NCI-H1436 (cell line): ENCODE results near the gene COQ7.

ENCODE experiments used
- DNase-seq: peaks from one replicate; lab custom pipeline; 2025; lab: John Stamatoyannopoulos, UW

The COQ7 gene

DNA sequence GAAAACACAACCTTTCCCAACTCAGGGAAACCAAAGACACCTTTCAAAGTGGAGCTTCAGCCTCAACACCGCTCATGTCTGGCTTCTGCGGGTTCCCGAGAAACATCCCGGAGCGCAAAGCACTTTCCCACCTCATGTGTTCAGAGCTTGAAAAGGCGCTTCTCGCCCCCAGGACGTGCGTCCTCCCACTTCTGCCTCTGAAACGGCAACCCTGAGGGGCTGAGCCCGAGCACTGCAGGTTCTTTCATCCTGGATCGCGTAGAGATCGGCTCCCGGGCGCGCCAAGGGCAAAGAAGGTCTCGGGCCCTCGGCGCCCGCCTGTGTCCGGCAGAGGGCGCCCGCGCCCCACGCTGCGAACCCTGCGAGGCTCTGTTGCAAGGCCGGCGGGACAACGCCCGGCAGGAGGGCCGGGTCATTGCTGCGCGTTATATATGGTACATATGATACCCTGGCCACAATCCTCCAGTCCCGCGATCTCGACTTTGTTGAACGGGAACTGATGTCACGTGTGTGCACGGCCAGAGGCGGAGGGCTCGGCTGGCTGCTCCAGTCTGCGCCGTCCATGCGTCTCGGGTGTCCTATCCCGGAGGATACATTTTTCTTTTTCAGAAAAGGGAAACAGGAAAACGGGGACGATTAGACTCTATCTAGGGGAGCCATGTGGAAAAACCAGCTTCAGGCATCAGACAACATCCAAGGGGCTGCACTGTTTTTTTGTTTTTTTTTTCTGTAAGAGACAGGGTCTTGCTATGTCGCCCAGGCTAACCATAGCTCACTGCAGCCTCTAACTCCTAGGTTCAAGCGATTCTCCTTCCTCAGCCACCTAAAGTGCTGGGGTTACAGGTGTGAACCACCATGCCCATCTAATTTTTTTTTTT lies 19.1 kb downstream of the COQ7 start:
- DNase-seq = peak; percentile 74

DNA sequence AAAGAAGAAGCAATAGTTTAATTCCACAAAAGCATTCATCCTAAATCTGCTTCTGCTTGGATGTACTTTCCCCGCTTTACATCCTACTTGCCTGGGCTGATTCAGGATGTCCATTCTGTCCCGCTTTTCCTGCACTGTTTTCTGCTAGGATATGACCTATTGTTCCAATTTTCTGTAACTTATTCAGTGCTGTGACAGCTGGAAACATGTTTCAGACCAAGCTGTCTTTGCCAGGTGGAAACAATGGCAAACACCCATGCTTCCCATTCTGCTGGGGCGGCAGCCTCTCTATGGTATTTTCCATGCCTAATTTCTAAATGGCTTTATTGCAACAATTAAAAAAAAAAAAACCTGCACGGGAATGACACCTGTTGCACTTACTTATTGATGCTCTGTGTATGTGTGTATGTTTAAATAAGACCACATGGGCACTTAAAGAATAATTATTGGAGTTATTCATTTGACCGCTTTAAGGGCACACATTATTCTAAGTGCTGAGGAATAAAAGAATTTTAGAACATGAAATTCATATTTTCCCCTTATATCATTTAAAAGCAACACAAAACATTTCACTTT lies 21.0 kb downstream of the COQ7 start:
- DNase-seq = no peak

DNA sequence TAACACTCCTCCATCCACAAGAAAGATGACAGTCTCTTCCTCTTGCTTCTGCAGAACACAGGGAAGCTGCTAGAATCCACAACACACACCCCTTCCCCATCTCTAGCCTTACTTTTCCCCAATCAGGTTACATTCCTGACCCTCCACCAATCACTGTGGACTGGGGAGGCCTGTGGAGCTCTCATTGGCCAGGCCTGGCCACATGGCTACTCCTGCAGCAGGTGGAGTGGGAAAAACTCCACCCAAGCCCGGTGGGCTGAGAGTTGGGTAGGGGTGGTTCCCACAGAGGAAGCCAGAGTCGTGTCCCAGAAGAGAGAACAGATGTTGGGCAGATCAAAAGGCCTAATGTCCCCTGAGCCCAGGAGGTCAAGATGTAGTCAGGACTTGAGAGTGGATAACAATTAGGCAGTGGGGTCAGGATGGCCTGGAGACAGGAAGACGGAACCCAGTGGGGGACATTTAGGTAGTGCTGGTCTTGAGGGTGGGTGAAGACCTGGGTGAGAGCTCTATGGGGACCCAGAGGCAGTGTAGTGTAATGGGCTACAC lies 22.1 kb downstream of the COQ7 start:
- no peak for DNase-seq

DNA sequence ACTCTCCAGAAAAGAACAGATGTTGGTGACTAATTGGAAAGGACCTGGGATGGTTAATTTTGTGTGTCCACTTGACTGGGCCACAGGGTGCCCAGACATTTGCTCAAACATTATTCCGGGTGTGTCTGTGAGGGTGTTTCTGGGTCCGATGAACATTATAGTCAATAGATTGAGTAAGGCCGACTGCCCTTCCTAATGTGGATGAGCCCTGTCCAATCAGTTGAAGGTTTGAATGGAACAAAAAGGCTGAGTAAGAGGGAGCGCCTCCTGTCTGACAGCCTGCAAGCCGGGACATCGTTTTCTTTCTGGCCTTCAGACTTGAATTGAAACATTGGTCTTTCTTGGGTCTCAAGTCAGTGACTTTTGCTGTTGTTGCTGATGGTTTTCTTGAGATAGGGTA lies 23.5 kb downstream of the COQ7 start:
- no peak for DNase-seq

DNA sequence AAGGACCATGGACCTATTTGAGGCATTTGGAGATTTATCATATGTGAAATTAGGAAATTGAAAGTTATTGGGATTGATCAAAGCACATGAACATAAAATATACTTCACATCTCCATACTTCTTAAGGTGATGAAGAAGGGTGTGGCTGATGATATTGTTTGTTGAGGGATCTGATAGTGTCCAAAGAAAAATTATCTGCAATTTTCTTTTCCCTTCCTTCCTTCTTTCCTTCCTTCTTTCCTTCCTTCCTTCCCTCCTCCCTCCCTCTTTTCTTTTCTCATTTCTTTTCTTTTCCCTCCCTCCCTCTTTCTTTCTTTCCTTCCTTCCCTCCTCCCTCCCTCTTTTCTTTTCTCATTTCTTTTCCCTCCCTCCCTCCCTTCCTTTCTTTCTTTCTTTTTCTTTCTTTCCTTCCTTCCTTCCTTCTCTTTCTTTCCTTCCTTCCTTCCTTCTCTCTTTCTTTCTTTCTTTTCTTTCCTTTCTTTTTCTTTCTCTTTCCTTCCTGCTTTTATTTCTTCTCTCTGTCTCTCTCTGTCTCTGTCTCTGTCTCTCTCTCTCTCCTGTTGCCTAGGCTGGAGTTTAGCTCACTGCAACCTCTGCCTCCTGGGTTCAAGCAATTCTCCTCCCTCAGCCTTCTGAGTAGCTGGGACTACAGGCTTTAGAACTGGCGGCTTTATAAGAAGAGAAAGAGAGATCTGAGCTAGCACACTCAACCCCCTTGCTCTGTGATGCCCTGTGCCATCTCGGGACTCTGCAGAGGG lies 25.4 kb downstream of the COQ7 start:
- no peak for DNase-seq

DNA sequence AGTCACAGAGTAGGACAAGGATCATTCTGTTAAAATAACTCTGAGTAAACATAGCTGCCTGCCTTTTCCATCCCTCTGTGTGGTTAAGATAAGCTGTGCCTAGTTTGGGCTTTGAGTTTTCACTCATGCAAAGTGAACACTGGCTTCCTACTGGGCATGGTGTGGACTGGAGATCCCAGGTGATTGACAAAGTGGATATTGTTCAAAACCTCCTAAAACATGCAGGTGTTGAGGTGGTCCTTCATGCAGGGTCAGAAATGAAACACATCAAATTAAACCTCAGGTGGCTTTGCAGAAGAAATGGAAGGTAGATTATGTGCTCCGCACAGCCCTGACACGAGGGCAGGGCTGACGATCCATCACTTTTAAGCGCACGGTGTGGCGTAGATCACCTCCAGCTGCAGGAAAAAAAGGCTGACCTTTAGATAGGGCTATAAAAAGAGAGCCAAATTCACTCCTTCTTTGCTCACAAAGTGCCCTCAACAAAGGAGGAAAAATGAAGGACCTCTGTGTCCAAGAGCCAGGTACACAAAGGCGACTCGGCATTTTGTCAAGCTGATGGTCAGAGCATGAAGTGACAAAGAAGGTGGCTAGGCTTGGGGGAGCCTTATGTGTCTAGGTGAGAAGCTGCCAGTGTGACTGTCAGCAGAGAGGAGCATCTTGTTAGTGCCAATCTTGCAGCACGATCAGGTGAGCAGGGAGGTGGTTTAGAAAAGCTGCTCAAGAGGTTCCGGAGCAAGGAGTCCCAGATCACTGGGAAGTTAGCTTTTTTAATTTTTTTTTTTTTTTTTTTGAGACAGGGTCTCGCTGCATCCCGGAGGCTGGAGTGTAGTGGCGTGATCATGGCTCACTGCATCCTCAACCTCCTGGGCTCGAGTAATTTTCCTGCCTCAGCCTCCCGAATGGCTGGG lies 26.5 kb downstream of the COQ7 start:
- DNase-seq = no peak

DNA sequence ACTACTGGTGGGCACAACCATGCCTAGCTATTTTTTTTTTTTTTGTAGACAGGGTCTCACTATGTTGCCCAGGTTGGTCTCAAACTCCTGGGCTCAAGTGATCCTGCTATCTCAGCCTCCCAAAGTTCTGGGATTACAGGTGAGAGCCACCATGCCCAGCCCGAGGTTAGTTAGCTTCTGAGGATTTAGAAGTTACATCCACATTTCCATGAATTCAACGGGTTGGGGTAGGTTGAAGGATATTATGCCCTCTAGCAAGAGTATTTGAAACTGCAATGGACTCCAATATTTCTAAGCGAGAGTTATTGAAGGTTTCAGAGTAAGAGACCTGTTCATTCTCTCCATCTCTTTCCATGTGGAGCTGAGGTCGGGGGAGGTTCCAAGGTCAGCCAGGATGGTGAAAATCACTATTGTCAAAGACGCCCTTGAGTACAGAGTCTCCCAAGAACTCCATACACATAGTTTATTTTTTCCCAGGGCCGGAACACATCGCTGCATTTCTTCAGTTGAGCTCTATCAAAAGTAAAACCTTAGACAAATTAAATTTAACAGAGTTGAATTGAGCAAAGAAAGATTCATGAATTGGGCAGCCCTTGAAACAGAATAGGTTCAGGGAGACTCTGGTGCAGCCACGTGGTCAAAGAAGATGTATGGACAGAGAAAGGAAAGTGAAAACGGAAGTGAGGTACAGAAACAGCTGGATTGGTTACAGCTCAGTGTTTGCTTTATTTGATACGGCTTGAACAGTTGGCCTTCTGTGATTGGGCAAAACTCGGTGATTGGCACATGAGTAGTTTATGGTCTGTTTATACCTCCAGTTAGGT lies 27.3 kb downstream of the COQ7 start:
- no peak for DNase-seq

DNA sequence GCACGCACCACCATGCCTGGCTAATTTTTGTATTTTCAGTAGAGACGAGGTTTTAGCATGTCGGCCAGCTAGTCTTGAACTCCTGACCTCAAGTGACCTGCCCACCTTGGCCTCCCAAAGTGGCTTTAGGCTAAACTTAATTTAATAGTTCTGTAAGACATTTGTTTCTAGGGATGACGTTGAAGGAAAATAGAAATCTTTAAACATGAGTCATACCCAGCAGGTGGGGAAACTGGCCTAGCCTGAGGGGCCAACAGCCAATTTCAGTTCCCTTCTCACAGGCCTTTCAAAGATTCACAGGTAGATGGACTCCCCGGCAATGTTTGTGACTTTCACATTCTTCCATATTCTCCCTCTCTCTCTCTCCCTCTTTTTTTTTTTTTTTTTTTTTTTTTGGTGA lies 28.2 kb downstream of the COQ7 start:
- no peak for DNase-seq

DNA sequence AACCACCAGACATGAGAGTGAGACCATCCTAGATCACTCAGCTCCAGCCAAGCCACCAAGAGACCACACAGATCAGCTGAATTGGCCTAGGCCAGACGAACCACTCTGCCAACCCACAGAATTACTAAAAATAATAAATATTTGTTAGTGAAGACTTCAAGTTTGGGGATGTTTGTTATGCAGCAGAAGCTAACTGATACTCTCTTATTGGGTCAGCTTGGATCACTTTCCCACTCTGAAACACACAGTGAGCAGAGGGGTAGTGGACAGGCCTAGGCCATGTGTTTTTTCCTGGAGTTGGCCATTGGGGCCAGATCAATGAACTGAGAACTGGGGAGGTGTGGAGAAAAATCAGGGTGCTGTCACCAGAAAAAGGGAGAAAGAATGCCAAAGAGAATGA lies 30.8 kb downstream of the COQ7 start:
- no peak for DNase-seq

DNA sequence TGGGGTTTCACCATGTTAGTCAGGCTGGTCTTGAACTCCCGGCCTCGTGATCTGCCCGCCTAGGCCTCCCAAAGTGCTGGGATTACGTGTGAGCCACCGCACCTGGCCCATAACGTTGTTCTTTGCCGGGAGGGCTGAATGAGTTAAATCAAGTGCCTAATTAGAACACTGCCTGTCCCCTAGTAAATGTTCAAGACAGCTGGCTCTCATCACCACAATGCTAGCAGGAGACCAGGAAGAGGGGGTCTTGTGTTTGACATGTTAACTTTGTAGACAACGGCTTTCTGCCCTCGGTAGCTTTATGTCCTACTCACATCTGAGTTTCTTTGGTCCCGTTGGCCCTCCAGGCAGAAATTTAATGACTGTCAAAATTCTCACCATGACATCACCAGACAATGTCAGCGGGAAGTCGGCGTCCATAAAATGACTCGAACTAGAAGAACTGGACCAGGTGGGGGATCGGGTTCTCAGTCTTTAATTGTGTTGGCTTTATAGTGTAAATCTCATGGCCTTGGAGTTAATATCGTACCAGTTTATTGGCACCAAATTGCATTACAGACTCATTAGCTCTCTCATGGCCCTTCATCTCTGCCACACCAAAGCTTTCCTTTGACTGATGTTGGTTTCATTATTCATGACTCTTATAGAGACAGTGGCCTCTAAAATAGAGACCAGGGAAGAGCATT lies 34.9 kb downstream of the COQ7 start:
- no peak for DNase-seq

DNA sequence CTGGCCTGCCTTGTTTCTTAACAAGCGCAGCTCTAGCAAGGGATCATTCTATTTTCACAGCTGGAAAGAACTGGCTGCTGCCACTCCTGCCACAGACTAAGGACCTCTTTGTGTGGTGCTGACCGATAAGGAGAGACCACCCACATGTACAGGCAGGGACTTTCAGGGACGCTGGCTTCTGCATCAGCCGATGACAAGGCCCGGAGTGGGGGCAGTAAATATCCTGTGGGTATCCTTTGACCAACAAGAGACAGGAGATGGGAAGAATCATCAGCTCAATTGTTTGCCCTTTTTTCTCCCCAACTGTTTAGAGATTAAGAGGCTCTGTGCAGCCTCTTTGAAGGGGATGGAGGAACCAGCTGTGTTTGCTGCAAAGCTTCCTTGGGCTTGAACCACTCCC lies 37.2 kb downstream of the COQ7 start:
- DNase-seq = no peak

DNA sequence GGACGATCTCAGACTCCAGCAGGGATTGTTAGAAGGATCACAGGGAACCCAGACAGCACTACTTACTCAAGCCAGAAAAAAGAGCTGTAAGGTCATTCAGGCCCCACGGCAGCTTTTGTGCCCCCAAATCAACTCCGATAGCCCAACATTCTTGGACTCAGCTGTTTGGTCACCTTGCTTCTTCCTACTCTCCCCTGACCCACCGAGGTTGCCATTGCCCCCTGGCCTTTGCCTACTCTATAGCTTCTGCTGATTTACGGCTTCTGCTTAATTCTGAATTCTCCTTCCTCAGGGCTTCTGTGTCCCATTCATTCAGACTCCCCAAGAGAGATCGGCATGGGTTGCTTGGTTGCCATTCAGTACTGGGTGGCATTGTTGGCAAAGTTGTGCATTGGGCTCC lies 37.7 kb downstream of the COQ7 start:
- no peak for DNase-seq

DNA sequence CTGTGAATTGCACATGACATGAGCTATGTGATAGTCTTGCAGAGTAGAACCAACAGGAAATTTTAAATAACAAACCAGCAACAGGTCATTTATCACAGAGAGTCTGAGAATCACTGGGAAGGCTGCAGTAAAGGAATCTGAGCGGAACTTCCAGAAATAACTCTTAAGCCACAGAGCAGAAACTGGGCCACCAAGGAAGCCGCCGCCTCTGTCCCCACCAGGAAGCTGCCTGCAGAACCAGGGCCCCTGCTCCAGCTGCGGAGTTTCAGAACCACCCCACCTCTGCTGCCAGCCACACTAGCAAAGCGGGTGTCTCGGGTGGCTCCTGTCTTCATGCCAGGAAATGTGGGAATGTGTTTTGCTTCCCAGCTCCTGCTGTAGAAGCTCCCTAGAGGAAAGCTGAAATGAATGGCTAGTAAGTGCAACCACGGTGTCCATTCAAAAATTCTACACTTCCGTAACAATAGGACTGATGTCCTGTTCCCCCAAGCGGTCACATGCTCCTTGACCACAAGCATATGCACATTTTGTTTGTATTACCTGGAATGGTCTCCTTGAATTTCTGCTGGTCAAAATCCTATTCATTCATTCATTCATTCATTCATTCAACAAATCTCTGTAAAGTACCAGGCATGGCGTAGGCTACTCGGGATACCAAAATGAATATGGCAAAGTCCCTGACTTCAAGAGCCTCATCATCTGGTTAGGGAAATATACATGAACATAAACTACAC lies 38.6 kb downstream of the COQ7 start:
- DNase-seq = no peak

DNA sequence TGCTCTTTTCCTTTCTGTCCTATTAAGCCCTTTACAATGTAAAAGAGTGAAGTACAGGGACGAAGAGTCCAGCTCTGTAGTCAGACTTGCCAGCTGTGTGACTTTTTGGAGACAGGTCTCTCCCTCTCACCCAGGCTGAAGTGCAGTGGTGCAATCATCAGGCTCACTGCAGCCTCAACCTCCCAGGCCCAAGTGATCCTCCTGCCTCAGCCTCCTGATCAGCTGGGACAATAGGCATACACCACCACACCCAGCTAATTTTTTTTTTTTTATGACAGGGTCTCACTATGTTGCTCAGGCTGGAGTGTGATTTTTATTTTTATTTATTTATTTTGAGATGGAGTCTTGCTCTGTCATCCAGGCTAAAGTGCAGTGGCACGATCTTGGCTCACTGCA lies 39.2 kb downstream of the COQ7 start:
- DNase-seq = no peak

DNA sequence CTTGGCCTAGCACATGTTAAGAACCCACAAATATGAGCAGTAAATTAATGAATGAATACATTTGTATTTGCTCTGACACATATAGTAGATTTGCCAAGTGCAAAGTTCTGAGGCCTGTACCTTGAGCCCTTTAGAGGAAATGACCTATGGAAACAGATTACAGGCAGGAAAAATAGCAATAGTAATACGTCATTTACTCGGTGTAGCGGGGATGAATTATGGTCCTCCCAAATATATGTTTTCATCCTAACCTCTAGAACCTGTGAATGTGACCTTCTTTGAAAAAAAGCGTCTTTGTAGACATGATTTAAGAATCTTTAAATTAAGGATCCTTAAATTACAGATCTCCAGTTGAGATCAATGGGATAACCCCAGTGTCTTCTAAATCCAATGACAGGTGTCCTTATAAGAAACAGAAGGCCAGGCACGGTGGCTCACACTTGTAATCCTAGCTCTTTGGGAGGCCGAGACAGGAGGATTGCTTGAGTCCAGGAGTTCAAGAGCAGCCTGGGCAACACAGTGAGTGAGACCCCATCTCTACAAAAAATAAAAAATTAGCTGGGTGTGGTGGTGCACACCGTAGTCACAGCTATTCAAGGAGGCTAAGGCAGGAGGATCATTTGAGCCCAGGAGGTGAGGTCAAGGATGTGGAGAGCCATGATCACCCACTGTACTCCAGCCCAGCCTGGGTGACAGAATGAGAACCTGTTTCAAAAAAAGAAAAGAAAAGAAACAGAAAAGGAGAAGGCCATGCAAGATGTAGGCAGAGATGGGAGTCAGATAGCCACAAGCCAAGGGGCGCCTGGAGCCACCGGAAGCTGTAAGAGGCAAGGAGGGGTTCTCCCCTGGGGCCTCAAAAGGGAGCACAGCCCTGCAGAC lies 41.2 kb downstream of the COQ7 start:
- no peak for DNase-seq

DNA sequence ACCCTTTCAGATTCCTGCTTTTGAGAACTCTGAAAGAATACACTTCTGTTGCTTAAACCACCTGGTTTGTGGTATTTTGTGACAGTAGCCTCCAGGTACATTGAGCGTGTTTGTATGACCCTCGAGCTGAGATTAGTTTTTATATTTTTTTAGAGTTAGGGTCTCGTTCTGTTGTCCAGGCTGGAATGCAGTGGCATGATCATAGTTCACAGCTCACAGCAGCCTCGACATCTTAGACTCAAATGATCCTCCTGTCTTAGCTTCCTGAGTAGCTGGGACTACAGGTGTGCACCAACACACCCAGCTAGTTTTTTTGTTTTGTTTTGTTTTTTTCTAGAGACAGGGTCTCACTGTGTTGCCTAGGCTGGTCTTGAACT lies 41.9 kb downstream of the COQ7 start:
- no peak for DNase-seq

DNA sequence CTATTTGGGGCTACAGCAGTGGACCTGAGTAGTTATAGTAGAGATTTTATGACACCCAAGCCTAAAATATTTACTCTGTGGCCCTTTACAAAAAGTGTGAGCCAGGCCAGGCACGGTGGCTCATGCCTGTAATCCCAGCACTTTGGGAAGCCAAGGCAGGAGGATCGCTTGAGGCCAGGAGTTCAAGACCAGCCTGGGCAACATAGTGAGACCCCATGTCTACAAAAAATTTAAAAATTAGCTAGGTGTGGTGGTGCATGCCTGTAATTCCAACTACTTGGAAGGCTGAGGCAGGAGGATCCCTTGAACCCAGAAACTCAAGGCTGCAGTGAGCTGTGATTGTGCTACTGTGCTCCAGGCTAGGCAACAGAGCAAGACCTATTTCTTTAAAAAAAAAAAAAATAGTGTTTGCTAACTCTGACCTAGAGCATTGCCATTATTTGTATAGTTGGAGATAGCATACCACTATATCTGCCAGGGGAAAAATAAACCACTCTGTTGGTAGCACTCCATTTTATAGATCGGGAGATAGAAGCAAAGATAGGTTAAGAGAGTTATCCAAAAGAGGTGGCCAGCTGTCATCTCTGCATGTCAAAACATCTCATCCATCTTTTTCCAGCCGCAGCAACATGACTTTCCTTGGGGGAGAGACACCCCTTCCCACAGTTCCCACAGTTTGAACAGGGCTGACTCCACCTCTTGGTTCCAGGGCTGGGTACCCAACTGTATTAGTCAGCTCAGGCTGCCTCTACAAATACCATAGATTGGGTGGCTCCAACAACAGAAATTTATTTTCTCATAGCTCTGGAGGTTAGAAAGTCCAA lies 43.3 kb downstream of the COQ7 start:
- DNase-seq = no peak

DNA sequence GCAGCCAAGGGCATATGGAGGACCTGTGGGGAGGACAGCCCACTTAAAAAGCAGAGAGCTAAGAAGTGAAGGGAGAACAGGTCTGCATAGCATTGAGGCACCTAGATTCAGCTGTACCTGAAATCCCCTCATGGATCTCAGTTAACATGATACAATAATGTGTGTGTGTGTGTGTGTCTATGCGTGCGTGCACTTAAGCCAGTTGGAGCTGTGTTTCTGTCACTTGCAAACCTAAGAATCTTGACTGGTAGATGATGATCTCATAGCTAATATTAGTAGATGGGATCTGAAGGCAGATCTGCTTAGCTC lies 44.6 kb downstream of the COQ7 start:
- no peak for DNase-seq
